ENCODE measurements around the gene EPB41L2.

The EPB41L2 gene

DNA sequence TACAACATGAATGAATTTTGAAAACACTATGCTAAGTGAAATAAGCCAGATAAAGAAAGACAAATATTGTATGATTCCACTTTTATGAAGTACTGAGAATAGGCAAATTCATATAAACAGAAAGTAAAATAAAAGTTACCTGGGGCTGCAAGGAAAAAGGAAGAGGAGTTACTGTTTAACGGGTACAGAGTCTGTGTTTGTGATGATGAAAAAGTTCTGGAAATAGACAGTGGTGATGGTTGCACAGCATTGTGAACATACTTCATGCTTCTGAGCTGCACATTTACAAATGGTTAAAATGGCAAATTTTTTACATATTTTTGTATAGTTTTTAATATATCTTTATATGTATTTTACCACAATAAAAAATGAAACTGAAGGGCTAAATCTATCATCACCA lies 29.4 kb downstream of the EPB41L2 start:
- Mint-ChIP-seq H3K27ac (no peak overlapping the region), H3K4me1 (peaks cover 16% of the 10 kb centered on the region), H3K36me3 (ENCODE audit: low read depth) (peaks cover 27% of the 10 kb centered on the region), H3K27me3 (ENCODE audit: low read depth, poor library complexity) (no peaks in the 10 kb centered on the region), H3K9me3 (no peaks in the 10 kb centered on the region), H3K4me3 (no peak overlapping the region)
- TF ChIP-seq, protein P1, sequence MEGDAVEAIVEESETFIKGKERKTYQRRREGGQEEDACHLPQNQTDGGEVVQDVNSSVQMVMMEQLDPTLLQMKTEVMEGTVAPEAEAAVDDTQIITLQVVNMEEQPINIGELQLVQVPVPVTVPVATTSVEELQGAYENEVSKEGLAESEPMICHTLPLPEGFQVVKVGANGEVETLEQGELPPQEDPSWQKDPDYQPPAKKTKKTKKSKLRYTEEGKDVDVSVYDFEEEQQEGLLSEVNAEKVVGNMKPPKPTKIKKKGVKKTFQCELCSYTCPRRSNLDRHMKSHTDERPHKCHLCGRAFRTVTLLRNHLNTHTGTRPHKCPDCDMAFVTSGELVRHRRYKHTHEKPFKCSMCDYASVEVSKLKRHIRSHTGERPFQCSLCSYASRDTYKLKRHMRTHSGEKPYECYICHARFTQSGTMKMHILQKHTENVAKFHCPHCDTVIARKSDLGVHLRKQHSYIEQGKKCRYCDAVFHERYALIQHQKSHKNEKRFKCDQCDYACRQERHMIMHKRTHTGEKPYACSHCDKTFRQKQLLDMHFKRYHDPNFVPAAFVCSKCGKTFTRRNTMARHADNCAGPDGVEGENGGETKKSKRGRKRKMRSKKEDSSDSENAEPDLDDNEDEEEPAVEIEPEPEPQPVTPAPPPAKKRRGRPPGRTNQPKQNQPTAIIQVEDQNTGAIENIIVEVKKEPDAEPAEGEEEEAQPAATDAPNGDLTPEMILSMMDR (IDR thresholded peaks at IDR 0.05): no peak
- DNase-seq: no peak

DNA sequence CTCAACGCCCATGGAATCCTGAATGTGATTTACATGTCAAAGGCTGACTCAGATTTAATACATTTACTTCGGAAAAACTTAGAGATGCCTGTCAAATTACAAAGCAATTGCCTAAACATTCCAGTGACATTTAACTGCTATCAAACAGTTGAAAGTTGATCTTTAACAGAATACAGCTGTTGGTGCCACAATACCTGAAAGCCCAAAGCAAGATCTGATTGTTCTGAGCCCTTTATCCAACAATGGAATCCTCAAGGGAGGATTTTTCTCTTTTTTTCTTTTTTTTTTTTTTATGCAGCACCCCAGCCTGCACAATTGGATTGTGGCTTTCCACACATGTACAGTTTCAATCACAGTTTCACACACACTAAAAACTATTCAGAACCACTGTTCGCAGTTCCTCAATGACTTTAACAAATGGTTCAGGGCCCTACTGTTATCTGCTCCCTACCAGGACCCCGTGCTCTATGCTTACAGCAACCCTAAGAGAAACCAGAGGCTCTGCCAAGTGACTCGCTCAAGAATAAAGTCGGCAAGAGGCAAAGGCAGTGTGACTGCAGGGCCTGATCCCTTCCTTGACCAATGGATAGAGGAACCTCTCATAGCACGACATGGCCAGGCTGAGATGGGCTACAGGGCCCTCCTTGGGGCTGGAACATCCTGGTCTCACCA lies 33.3 kb downstream of the EPB41L2 start:
- DNase-seq: no peak
- no peak overlapping the region for H3K27ac Mint-ChIP-seq
- no peak overlapping the region for H3K4me3 Mint-ChIP-seq
- peaks cover 14% of the 10 kb centered on the region for H3K36me3 Mint-ChIP-seq (ENCODE audit: low read depth)
- H3K27me3 Mint-ChIP-seq (ENCODE audit: low read depth, poor library complexity): no peaks in the 10 kb centered on the region
- H3K4me1 Mint-ChIP-seq: peaks cover 35% of the 10 kb centered on the region
- H3K9me3 Mint-ChIP-seq: no peaks in the 10 kb centered on the region
- TF ChIP-seq, protein P1 (IDR thresholded peaks at IDR 0.05): no peak

DNA sequence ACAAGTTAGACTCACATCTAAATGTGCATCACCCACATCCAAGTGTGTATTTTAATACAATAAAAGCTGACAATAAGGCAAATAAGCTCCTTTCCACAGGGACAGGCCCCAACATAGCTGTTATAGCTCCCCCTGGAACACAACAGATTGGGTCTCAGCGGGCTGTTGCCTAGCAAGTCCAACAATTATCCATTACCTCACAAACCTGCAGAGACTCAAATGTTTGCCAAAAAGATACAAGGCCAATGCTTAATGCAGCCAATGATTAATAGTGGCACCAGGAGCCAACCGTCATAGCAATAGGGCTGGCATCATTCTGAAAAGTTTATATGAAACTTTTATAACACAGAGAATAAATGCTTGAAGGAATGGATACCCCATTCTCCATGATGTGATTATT lies 35.7 kb downstream of the EPB41L2 start:
- no peak overlapping the region for H3K27ac Mint-ChIP-seq

DNA sequence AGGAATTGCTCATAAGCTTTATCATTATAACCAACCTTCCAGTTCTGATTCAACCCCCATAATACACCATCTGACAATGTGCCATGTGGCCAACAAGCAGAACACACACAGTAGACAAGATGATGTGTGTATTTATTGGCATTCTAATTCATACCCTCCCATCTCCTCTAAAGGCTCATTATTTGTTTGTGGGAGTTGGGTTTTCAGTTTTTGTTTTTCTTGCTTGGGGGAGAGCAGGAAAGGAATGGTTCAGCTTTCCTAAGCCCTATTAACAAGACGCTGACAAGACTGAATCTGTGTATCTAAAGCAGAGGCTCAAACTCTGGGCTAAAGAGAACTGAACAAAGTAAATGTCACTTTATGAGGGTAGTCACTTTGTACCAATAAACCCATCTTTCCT lies 36.8 kb downstream of the EPB41L2 start:
- Mint-ChIP-seq H3K9me3 (peaks cover 12% of the 10 kb centered on the region), H3K36me3 (ENCODE audit: low read depth) (peaks cover 10% of the 10 kb centered on the region), H3K27ac (peak overlapping the region; percentile 33), H3K4me3 (no peak overlapping the region), H3K4me1 (peaks cover 35% of the 10 kb centered on the region), H3K27me3 (ENCODE audit: low read depth, poor library complexity) (no peaks in the 10 kb centered on the region)
- TF ChIP-seq, protein P1 (IDR thresholded peaks at IDR 0.05): no peak
- DNase-seq: no peak

More for the DNA sequence above, 35.7 kb downstream of the EPB41L2 start:
- H3K27me3 Mint-ChIP-seq (ENCODE audit: low read depth, poor library complexity): no peaks in the 10 kb centered on the region
- TF ChIP-seq, protein P1 (IDR thresholded peaks at IDR 0.05): no peak
- peaks cover 35% of the 10 kb centered on the region for H3K4me1 Mint-ChIP-seq
- peaks cover 6% of the 10 kb centered on the region for H3K36me3 Mint-ChIP-seq (ENCODE audit: low read depth)
- H3K4me3 Mint-ChIP-seq: no peak overlapping the region
- no peak for DNase-seq
- H3K9me3 Mint-ChIP-seq: peaks cover 8% of the 10 kb centered on the region

DNA sequence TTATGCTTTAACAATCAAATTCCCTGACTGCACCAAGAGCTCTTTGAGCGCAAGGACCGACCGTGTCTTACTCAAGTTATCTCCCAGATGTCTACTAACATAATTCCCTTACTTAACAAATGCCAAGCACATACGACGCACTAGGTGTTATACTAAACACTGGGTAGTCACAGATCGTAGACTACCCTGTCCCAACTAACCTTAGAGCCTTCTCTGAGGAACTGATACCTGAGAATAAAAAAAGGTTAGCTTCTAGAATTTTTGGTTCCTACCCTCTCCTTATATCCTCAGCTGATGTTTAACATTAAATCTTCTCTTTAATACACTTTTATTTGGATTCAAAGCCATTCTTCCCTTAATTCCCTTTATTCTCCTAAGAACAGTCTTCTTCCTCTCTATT lies 38.5 kb downstream of the EPB41L2 start:
- Mint-ChIP-seq H3K9me3 (peaks cover 12% of the 10 kb centered on the region), H3K4me3 (no peak overlapping the region), H3K27ac (peak overlapping the region; percentile 63), H3K36me3 (ENCODE audit: low read depth) (peaks cover 19% of the 10 kb centered on the region), H3K4me1 (peaks cover 23% of the 10 kb centered on the region), H3K27me3 (ENCODE audit: low read depth, poor library complexity) (no peaks in the 10 kb centered on the region)
- TF ChIP-seq, protein P1 (IDR thresholded peaks at IDR 0.05): no peak
- no peak for DNase-seq

Measured in nephron progenitor cell (in vitro differentiated cells).